Activated T-cell treated with anti-CD3 and anti-CD28 coated beads for 4 hours (primary cell): ENCODE data around the gene LIG3.
"Not testable (repeated sequence)": the region's sequence is repeated elsewhere in the genome, so short reads cannot be mapped to it uniquely, and the experiment has no call there.

Experiments used
- DNase-seq: peaks from one replicate; pipeline ENCODE4 v3.0.0-alpha.2; 2020

LIG3 gene

DNA sequence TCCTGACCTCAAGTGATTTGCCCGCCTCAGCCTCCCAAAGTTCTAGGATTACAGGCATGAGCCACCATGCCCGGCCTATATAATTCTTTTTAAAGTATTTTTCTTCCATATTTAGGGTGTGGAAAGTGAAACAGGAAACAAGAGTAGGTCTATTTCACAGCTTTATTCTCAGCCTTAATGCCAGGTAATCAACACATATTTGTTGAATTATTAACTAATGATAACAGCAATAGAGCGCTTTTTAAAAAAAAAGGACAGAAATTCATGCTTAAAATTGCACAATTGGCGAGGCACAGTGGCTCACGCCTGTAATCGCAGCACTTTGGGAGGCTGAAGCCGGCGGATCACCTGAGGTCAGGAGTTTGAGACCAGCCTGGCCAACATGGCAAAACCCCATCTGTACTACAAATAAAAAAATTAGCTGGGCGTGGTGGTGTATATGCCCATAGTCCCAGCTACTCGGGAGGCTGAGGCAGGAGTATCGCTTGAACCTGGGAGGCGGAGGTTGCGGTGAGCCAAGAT lies 65.2 kb downstream of the LIG3 start:
- not testable (repeated sequence) for DNase-seq

DNA sequence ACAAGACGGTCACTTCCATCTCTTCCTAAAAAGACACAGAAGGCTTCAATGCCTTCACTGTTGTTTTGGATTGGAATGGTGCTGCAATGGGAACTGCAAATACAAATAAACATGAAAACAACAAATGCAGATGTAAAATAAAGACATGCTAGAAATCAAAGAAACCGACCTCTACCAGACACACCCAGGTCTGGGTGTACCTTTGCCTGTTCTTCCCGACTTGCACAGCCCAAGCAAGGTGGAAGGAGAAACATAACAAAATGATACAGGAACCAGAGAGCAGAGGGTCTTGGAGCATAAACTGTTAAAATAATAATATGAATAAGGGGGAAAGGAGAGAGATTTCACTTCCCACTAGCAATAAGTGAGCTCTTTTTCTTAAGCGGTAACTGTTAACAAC lies 65.9 kb downstream of the LIG3 start:
- no peak for DNase-seq

GRCh38 chr17:35046740-35047283 lies 66.5 kb downstream of the LIG3 start:
- peak; percentile 44 for DNase-seq

DNA sequence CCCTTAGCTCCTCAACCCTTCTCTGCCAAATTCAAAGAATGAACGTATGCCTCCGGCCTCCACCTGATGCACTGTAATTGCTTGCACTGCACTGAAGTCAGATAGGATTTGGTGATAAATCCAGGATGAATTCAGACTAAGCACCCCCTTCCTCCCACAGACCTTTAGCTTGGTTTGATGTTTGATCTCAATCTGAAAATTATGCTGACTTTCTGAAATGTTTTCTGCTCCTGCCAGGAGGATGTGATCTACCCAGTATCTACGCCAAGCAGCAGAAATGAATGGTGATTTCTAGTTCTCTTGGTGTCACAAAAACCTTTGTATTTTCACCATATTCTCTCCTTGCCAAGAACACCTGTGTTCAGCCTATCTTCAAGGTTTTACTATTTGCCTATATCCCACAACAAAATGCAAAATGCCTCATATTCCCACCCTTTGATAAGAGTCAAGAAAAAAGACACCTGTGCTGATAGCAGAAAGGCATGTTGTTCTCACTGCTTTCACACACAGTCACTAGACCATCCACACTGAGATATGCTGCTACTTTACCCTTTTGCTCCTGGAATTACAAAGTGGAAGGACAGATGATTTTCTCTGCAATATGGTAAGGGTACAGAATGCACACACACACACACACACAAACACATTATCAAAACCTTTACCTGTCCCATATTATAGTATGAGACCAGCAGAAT lies 68.5 kb downstream of the LIG3 start:
- no peak for DNase-seq

DNA sequence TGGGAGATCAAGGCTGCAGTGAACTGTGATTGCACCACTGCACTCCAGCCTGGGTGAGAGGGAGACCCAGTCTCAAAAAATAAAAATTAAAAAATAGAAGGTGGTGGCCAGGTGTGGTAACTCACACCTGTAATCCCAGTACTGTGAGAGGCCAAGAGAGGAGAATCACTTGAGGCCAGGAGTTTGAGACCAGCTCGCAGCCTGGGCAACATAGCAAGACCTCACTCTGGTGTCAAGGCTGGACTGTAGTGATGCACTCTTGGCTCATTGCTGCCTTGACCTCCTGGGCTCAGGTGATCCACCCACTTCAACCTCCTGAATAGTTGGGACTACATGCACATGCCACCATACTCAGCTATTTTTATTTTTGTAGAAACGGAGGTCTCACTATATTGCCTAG lies 69.9 kb downstream of the LIG3 start:
- no peak for DNase-seq

- DNase-seq = no peak
Measured at GRCh38 chr17:35051183-35051578, 70.9 kb downstream of the LIG3 start.

DNA sequence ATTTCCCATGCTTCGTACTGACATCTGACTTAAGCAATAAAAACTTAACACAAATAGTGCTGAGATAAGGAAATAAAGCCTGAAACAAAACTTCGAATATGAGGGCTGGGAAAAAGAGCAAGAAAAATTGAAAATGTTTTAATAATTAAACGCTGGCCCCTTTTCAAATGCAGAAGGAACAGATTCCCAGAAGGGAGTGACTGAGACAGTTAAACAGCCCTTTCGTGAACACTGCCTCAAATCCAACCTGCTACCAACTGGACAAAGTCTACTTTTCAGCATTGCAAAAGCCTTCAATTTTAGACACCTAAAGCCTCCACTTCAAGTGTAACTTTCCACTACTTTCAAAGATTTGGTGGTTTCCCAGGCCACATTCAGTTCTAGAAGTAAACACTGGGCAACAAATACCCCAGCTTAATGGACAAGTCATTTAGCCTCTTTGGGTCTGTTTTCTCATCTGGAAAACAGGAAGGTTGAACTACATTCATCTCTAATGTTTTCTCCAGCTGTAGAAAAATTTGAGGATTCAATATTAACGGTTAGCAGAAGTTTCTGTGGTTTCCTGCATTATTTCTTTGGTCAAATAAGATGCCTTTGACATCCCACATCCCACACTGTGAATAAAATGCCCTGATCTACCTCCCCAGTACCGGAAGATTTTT lies 71.4 kb downstream of the LIG3 start:
- no peak for DNase-seq

DNA sequence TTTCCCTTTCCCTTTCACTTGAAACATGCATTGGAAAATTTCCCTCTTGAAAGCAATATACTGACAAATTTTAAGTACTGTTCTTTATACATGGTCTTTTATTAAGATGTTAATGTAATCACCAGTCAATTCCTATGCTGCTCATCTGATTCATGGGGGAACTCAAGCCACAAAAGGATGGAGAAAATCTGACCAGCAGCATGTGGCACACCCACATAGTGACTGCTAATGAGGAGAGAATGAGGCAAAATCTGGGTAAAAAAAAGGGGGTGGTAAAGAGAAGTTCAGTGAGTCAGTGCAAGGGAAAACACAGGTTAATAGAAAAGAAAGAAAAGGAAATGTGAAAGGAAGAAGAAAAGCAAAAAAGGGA lies 71.9 kb downstream of the LIG3 start:
- no peak for DNase-seq

- no peak for DNase-seq
Measured at GRCh38 chr17:35052780-35053179, 72.5 kb downstream of the LIG3 start.

DNA sequence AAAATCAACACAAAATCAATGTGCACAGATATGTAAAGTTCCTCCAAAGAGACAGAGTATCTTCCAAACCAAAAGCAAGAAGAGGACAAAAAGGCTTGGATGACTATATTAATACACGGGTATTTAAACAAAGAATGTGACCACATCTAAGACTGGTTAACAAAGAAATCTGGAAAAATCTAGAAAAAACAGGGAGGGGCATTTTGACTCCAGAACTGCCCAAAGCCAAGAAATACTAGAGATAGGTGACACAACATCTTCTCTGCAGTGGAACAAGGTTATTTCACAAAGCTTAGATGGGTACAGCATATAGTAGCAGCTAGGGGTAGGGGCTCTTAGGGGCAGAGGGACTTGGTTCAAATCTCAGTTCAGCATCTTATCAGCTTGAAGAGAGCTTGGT lies 72.9 kb downstream of the LIG3 start:
- DNase-seq = no peak

GRCh38 chr17:35056013-35056412 lies 75.7 kb downstream of the LIG3 start:
- no peak for DNase-seq

- DNase-seq = no peak
Measured at GRCh38 chr17:35057332-35057915, 77.1 kb downstream of the LIG3 start.
